ENCODE results near the gene ACTL10. TPM values are rescaled to one million over a fixed set of nuclear protein-coding genes. Genes with fewer than 3 reads are reported as not detected.

The ACTL10 gene
- total and polyA plus RNA-seq, 2 of the 13 experiments (the other 11 are each of a cell fraction or from before 2014, with no cell fraction given) = not detected

GRCh38 chr20:33689493-33689892 is 22.8 kb downstream of the ACTL10 start (continued):
- TF ChIP-seq, protein P1, sequence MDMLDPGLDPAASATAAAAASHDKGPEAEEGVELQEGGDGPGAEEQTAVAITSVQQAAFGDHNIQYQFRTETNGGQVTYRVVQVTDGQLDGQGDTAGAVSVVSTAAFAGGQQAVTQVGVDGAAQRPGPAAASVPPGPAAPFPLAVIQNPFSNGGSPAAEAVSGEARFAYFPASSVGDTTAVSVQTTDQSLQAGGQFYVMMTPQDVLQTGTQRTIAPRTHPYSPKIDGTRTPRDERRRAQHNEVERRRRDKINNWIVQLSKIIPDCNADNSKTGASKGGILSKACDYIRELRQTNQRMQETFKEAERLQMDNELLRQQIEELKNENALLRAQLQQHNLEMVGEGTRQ (IDR thresholded peaks at IDR 0.05; ENCODE audit: low read depth, low read length) = no peak
- TF ChIP-seq, protein P1 (CRISPR knock-in tag; IDR thresholded peaks at IDR 0.05; ENCODE audit: borderline replicate concordance) = no peak
- no peak for TF ChIP-seq GLMP (CRISPR knock-in tag; IDR thresholded peaks at IDR 0.05; ENCODE audit: borderline replicate concordance)

- no peak for ATAC-seq
- Histone ChIP-seq H3K4me3 (replicated peaks in 1 of 3; ENCODE audit: insufficient read depth in 1 of 3, low read depth in 2 of 3, low read length in 3 of 3) (no peak overlapping the region), H3K9ac (ENCODE audit: insufficient read depth, low read depth, low read length) (no peak overlapping the region), H3K27me3 (ENCODE audit: control insufficient read depth in 1 of 2, insufficient read depth in 2 of 2, low read length in 2 of 2) (no peaks in the 10 kb centered on the region), H4K20me1 (ENCODE audit: insufficient read depth, low read length) (no peaks in the 10 kb centered on the region), H2AFZ (ENCODE audit: low read length) (no peak overlapping the region), H3K79me2 (ENCODE audit: insufficient read depth, low read length) (peaks cover 6% of the 10 kb centered on the region), H3K36me3 (replicated peaks in 1 of 2; ENCODE audit: control insufficient read depth in 1 of 2, insufficient read depth in 2 of 2, low read length in 2 of 2) (no peaks in the 10 kb centered on the region), H3K4me2 (ENCODE audit: low read depth, low read length) (peak overlapping the region; percentile 22; the same call in 1 of the 2 replicates), H3K4me1 (ENCODE audit: insufficient read depth, low read length) (peaks cover 79% of the 10 kb centered on the region), H3K9me3 (ENCODE audit: low read length) (no peaks in the 10 kb centered on the region), H3K27ac (ENCODE audit: extremely low read length, insufficient read depth, low read length) (no peak overlapping the region)
- BruUV-seq (replicated peaks) = no TSS peak
- peak; percentile 50 for DNase-seq (ENCODE audit: low spot score)
- WGBS (ENCODE audit: low lambda C conversion rate) = 15% methylated on average over 4 of the region's 4 CpGs
- in situ Hi-C loops (cut with HindIII; ENCODE audit: extremely low pct_ligation_motif_present, low pct_unique_long_range_greater_than_20kb) (no loop called here), intact Hi-C loops (cut with micrococcal nuclease; ENCODE audit: unreplicated experiment) (loop anchor here (5.0 kb wide), 1 partner anchor 122 kb away; the partner anchor contains the start of gene CHMP4B)
- POLR2A ChIA-PET = interaction anchor here (1.0 kb wide), 1 partner anchor 17 kb away, joined by 3 read pairs; no protein-coding TSS in a partner anchor
- CTCF ChIA-PET (ENCODE audit: low intra/inter-chr PET ratio, low total read pairs) = no interaction called here
- FAIRE-seq = peak; percentile 18
- TF ChIP-seq ERF (CRISPR knock-in tag; IDR thresholded peaks at IDR 0.05) (peak; percentile 34; the same call in 1 of the 2 replicates), MED1 (CRISPR knock-in tag; IDR thresholded peaks at IDR 0.05) (peak; percentile 44), SOX13 (IDR thresholded peaks at IDR 0.05) (0 out of 2 replicates have a peak, but pooled peaks have one; percentile 36), SOX13 (CRISPR knock-in tag; conservative IDR thresholded peaks at IDR 0.05 in 1 of 2, IDR thresholded peaks at IDR 0.05 in 1 of 2) (peak in 1 of 2 experiments; percentile 47; a peak in 1 of 4 replicates), THAP11 (CRISPR knock-in tag; IDR thresholded peaks at IDR 0.05) (0 out of 2 replicates have a peak, but pooled peaks have one; percentile 8), SALL1 (CRISPR knock-in tag; IDR thresholded peaks at IDR 0.05) (peak; percentile 69), ZNF510 (CRISPR knock-in tag; IDR thresholded peaks at IDR 0.05; ENCODE audit: low read depth) (0 out of 2 replicates have a peak, but pooled peaks have one; percentile 36), PATZ1 (CRISPR knock-in tag; IDR thresholded peaks at IDR 0.05) (peak; percentile 34; the same call in 1 of the 2 replicates), MAX (IDR thresholded peaks at IDR 0.05) (0 out of 2 replicates have a peak, but pooled peaks have one; percentile 14), MIER3 (CRISPR knock-in tag; IDR thresholded peaks at IDR 0.05; ENCODE audit: borderline replicate concordance) (no peak), SP4 (CRISPR knock-in tag; IDR thresholded peaks at IDR 0.05) (no peak), GTF3A (CRISPR knock-in tag; conservative IDR thresholded peaks at IDR 0.05) (no peak), RXRB (CRISPR knock-in tag; IDR thresholded peaks at IDR 0.05; ENCODE audit: borderline replicate concordance) (peak; percentile 50; the same call in 1 of the 2 replicates), KLF13 (CRISPR knock-in tag; IDR thresholded peaks at IDR 0.05) (no peak)
Measured at GRCh38 chr20:33689973-33690372, 23.2 kb downstream of the ACTL10 start.
